Neural crest cell (in vitro differentiated cells): ENCODE measurements around the gene DBN1. TPM values are rescaled to one million over a fixed set of nuclear protein-coding genes. Genes with fewer than 3 reads are reported as not detected.

Experiments used
- DNase-seq: peaks from one replicate; pipeline ENCODE4 v3.0.0; 2021; ENCODE audit warnings: low read depth, mixed read lengths, low spot score
- H3K27ac Mint-ChIP-seq: one replicate; pipeline ENCODE4 v1.8.0; 2021; ENCODE audit warnings: mild to moderate bottlenecking, mixed read lengths; ENCODE audit not compliant: unreplicated experiment
- H3K27me3 Mint-ChIP-seq: 2 replicates; pipeline ENCODE4 v1.8.0; 2021; ENCODE audit warnings: low read depth, mild to moderate bottlenecking, mixed read lengths
- H3K36me3 Mint-ChIP-seq: 2 replicates; pipeline ENCODE4 v1.8.0; 2021; ENCODE audit warnings: low read depth, mild to moderate bottlenecking, mixed read lengths
- H3K4me1 Mint-ChIP-seq: 2 replicates; pipeline ENCODE4 v1.8.0; 2021; ENCODE audit warnings: mixed read lengths
- H3K4me3 Mint-ChIP-seq: one replicate; pipeline ENCODE4 v1.8.0; 2021; ENCODE audit warnings: mild to moderate bottlenecking, mixed read lengths
- H3K9me3 Mint-ChIP-seq: 2 replicates; pipeline ENCODE4 v1.8.0; 2021; ENCODE audit warnings: mixed read lengths
- total RNA-seq: library from RNA; stranded (reverse); gene quantifications from 2 replicates; pipeline ENCODE4 v1.2.1, GENCODE V29; 2021
- TF ChIP-seq, protein P1 (sequence below): fragments of 200-600 bp; sonication (generic); conservative IDR thresholded peaks from 2 replicates; pipeline ENCODE4 v1.5.0; 2021; ENCODE audit warnings: antibody characterized with exemption, mild to moderate bottlenecking

Gene DBN1
- total RNA-seq, 1 donor from 2014 or later: 410 TPM

DNA sequence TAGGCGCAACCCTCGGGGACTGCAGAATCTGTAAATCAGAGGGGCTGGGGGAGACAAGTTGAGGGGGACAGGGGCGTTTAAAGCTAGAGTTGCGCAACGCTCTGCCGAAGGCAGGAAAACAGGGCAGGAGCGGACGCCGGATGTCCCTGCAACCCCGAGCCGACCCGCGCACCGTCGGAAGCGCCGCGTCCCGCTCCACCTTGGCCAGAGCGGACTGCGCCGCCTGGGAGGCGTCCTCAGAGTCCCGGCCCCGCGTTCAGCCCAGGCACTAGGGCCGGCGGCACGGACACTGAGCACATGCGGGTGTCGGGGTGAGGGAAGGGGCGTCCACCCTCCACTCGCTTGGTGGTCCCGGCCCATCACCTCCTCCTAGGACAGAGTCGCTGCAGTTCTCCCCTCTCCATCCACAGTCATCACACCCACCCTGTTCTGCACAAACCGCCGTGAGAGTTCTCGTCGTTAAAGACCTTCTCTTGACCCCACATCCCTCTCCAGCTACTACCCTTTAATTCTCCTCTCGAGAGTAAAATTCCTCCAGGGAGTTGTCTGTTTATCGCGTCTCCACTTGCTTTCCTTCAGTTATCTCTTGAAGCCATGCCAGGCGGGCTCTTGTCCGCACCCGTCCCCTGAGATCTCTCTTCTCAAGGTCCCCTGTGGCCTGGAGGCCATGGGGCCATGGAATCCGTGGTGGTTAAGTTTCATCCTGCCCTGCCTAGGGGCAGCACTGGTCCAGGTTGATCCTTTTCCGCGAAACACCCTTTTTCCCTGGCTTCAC is 24.8 kb upstream of the DBN1 start:
- Mint-ChIP-seq H3K27ac (no peak overlapping the region), H3K4me1 (peaks cover 47% of the 10 kb centered on the region), H3K27me3 (peaks cover 24% of the 10 kb centered on the region), H3K4me3 (peak overlapping the region; percentile 88), H3K9me3 (no peaks in the 10 kb centered on the region), H3K36me3 (no peaks in the 10 kb centered on the region)
- TF ChIP-seq, protein P1, sequence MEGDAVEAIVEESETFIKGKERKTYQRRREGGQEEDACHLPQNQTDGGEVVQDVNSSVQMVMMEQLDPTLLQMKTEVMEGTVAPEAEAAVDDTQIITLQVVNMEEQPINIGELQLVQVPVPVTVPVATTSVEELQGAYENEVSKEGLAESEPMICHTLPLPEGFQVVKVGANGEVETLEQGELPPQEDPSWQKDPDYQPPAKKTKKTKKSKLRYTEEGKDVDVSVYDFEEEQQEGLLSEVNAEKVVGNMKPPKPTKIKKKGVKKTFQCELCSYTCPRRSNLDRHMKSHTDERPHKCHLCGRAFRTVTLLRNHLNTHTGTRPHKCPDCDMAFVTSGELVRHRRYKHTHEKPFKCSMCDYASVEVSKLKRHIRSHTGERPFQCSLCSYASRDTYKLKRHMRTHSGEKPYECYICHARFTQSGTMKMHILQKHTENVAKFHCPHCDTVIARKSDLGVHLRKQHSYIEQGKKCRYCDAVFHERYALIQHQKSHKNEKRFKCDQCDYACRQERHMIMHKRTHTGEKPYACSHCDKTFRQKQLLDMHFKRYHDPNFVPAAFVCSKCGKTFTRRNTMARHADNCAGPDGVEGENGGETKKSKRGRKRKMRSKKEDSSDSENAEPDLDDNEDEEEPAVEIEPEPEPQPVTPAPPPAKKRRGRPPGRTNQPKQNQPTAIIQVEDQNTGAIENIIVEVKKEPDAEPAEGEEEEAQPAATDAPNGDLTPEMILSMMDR: no peak
- DNase-seq: no peak

DNA sequence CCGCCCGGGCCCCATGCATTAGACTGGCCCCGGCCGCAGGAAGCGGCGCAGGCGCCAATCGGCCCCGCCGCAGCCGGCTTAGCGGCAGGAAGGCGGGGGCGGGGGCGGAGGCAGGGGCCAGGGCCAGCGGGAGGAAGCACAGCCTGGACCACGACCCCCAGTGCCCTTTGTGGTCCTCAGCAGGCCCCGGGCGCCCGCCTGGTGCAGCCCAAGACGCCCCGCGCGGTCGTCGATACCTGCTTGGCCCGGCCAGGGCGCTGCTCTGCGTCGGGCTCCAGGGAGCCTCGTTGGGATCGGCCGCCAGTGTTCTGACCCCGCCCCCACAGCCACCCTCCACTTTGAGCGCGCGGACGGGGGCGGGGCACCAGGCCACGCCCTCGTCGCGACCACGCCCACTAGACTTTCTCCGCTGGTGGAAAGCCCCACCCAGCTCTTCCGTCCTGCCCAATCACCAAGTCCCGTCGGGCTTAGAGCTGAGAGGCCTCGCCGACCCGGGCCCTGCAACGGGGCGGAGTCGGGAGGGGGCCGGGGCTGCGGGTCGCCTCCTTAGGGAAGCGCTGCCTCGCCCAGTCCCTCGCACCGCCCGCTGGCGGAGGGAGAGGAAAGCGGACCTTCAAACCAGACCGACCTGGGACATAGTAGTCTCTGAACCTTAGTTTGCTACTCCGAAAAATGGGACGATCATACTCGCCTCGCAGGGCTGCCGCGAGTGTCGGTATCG is 24.0 kb upstream of the DBN1 start, which contains the start of gene PDLIM7:
TSS of gene PDLIM7 (minus strand) at position 313 of the 721 bp plus-strand sequence. CDS start 1,092 bp downstream, outside the sequence.
- no peaks in the 10 kb centered on the region for H3K9me3 Mint-ChIP-seq
- TF ChIP-seq, protein P1: no peak
- peaks cover 52% of the 10 kb centered on the region for H3K4me1 Mint-ChIP-seq
- peak within 1 kb of the TSS; percentile 92 for H3K27ac Mint-ChIP-seq
- peak; percentile 98 for DNase-seq
- no peaks in the 10 kb centered on the region for H3K36me3 Mint-ChIP-seq
- peaks cover 24% of the 10 kb centered on the region for H3K27me3 Mint-ChIP-seq
- peak within 1 kb of the TSS; percentile 91 for H3K4me3 Mint-ChIP-seq

DNA sequence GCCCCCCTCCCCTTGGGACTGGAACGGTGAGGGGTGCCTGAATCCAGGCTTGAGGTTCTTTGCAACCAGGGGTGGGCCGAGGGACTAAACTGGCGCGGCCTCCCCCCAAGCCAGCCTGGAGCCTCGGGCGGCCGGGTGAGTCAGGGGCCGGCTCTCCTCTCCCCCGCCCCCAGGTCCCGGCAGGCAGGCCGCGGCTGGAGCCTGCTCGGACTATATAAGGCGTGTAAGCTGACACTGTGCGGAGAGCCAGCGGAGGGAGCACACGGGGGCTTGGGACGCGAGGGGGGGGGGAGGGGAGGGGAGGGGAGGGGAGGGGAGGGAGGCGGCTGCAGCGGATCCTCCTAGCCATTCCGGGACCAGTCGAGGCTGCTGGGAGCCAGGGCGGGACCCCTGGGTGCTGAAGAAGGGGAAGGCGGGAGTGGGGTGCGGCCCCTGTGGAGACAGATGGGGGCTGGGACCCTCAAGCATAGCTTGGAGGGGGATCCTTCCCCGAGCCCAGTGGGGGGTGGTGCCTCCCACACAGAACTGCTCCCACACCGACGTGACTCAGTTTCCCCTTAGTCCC is 23.4 kb upstream of the DBN1 start:
- H3K4me3 Mint-ChIP-seq: peak overlapping the region; percentile 91
- TF ChIP-seq, protein P1: no peak
- H3K4me1 Mint-ChIP-seq: peaks cover 46% of the 10 kb centered on the region
- peak; percentile 66 for DNase-seq
- no peaks in the 10 kb centered on the region for H3K36me3 Mint-ChIP-seq
- H3K9me3 Mint-ChIP-seq: no peaks in the 10 kb centered on the region
- peaks cover 24% of the 10 kb centered on the region for H3K27me3 Mint-ChIP-seq
- H3K27ac Mint-ChIP-seq: no peak overlapping the region

DNA sequence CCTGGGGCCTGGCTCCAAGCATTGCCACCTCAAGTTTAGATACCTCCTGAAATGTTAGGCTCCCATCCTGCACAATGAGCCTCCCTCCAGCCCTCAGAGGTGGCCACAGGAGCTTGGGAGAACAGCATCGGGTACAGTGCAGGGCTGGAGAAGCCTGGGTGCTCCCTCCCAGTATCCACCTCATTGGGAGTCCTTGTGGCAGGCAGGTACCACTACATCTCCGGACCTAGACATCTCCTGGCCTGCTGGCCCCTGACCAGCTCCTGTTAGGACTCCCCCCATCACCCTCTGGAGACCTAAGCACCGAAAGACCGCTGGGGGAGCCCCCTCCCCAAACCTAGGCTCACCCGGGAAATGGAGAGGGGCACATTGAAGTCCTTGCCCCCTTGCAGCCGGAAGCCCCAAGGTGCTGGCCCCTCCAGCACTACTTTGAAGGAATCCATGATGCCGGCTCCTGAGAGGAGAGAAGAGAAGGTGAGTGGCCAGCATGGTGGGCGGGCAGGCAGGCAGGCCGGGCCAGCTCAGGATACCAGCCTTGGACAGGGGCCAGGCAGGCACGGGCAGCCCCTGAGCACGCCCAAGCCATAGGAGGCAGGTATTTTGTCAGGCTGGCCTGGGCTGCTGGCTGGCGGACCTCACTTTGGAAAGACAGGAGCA is 22.8 kb upstream of the DBN1 start:
- no peaks in the 10 kb centered on the region for H3K9me3 Mint-ChIP-seq
- peak; percentile 24 for DNase-seq
- TF ChIP-seq, protein P1: peak; percentile 52
- H3K4me1 Mint-ChIP-seq: peaks cover 46% of the 10 kb centered on the region
- H3K27ac Mint-ChIP-seq: peak overlapping the region; percentile 92
- H3K27me3 Mint-ChIP-seq: peaks cover 24% of the 10 kb centered on the region
- peak overlapping the region; percentile 91 for H3K4me3 Mint-ChIP-seq
- no peaks in the 10 kb centered on the region for H3K36me3 Mint-ChIP-seq
